Astrocyte of the spinal cord (primary cell): ENCODE data around the gene CLIP4.

Source experiments
- DNase-seq: peaks from one replicate; pipeline ENCODE4 v3.0.0; 2011; ENCODE audit warnings: low read depth, low spot score
- H3K4me3 ChIP-seq: 2 replicates; pipeline ENCODE4 v1.5.1; 2011; ENCODE audit warnings: low read depth, mild to moderate bottlenecking, low read length, moderate library complexity
- in situ Hi-C: cut with HindIII; loops from 2 replicates; pipeline ENCODE4 v1.10.0; 2017; ENCODE audit warnings: low sequenced_read_pairs
- TF ChIP-seq, protein P1 (sequence below): IDR thresholded peaks from 2 replicates; pipeline ENCODE4 v1.5.1; 2012; ENCODE audit warnings: low read depth, mild to moderate bottlenecking, low read length, inconsistent platforms

The CLIP4 gene

DNA sequence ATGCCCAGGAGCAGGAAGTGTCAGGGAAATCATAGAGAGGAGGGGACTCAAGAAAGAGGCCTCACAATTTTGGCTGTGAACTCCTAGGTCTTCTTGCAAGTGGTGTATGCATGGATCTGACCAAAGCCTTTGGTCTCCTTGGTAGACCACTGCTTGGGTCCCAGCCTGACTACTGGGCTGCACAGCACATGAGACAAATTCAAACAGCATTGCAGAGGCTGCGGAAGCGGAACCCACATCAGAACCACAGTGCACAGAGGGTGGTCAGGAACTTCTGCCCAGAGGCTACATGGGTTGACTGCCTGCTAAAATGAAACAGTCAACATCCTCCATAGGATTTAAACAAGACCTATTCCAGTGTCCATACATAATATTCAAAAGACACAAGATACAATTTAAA, 39.4 kb downstream of the CLIP4 start:
- H3K4me3 ChIP-seq, result no peak overlapping the region
- no peak for DNase-seq
- in situ Hi-C loops, result no loop called here
- TF ChIP-seq, protein P1, sequence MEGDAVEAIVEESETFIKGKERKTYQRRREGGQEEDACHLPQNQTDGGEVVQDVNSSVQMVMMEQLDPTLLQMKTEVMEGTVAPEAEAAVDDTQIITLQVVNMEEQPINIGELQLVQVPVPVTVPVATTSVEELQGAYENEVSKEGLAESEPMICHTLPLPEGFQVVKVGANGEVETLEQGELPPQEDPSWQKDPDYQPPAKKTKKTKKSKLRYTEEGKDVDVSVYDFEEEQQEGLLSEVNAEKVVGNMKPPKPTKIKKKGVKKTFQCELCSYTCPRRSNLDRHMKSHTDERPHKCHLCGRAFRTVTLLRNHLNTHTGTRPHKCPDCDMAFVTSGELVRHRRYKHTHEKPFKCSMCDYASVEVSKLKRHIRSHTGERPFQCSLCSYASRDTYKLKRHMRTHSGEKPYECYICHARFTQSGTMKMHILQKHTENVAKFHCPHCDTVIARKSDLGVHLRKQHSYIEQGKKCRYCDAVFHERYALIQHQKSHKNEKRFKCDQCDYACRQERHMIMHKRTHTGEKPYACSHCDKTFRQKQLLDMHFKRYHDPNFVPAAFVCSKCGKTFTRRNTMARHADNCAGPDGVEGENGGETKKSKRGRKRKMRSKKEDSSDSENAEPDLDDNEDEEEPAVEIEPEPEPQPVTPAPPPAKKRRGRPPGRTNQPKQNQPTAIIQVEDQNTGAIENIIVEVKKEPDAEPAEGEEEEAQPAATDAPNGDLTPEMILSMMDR, result no peak

DNA sequence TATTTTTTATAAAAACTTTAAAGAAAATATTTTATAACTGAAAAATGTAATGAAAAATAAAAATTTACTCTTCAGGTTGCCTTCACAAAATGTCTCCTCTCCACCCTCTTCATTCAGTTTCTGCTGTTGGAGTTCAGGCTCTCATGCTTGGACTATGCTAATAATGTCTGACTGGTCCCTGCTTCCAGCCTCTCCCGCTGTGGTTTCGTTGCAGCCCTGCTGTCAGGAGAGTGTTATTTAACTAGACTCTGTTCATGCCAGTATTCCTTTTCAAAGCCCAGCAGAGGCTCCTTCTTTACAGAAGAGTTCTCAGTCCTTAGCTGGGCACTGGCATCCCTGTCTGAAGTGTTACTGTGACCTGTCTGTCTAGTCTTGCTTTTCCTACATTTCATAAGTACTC, 40.4 kb downstream of the CLIP4 start:
- in situ Hi-C loops, result no loop called here
- peak; percentile 44 for DNase-seq
- TF ChIP-seq, protein P1, result no peak
- H3K4me3 ChIP-seq, result no peak overlapping the region

DNA sequence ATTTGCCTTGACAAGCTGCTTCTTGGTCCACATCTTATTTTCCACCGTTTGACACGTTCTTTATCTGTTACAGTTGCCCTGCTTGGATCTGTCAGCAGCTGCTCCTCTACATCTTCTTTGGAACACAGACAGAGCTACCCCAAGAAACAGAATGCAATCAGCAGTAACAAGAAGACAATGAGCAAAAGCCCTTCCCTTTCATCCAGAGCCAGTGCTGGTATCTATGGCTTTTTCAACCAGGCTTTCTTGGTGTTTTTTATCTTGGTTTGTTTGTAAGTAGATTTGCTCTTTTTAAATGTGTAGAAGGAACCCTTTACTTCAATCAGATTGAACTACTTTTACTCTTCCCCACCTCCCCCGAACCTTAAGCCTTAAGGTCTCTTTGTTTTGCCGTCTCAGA, 41.9 kb downstream of the CLIP4 start:
- DNase-seq, result no peak
- TF ChIP-seq, protein P1, result no peak
- no peak overlapping the region for H3K4me3 ChIP-seq
- in situ Hi-C loops, result no loop called here

DNA sequence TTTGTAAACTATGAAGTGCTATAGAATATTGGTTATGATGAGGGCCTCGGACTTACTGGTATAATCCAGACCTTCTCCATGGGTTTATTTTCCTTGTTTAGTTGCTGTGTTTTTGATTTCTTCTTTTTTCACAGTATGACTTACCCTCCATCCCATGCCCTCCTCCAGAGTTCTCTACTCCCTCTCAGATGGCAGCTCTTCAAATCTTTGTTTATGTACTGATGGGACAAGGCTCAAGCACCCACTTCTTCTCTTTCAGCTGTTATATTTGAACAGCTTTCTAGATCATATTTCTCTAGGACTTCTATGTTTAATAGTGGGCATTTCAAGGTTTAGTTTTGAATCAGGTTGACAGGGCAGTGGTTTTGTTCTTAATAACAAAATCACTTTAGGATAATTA, 43.9 kb downstream of the CLIP4 start:
- in situ Hi-C loops, result no loop called here
- TF ChIP-seq, protein P1, result no peak
- no peak for DNase-seq
- H3K4me3 ChIP-seq, result no peak overlapping the region

DNA sequence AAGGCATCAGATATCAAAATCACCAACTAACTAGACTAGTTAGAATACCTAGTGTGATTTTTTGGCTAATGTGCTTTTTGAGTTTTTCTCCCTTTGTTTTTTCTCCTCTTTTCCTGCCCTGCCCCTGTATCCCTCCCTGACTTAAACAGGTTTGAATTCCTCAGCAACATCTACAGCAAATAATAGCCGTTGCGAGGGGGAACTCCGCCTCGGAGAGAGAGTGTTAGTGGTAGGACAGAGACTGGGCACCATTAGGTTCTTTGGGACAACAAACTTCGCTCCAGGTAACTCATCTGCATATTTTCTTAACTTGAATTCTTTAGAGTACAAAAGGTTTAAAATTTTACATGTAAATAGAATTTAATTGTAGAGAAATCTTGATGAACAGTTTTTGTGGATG, 45.0 kb downstream of the CLIP4 start:
- in situ Hi-C loops, result no loop called here
- TF ChIP-seq, protein P1, result no peak
- no peak for DNase-seq
- no peak overlapping the region for H3K4me3 ChIP-seq

DNA sequence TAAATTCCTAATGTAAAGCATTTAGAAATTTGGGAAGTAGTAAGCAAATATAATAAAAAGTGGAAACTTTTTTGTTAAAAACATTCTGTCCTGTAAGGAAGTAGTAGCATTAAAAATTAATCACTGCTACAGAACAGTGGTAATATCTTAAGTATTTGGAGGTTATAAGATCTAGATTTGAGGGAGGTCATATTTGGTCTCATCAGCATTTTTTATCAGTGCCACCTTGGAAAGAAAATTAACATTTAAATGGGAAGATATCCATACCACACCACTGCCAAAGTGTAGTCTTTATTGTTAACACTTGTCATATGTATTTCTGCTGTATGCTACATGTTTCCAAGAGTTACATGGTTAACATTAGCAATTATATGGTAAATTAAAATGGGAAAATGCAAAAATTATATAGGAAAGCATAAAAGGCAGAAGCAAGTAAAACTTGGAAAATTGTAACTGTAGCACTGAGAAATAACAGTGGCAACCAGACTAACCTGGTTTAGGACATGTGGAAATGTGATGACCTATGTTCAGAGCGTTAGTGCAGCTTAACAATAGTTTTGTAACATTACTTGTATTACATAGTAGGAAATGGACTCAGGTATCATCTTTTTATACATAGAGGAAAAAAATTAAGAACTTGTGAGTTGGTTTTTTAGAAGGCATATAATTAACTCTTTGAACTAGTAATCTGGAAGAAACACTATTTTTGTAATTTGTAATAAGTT, 47.2 kb downstream of the CLIP4 start:
- TF ChIP-seq, protein P1, result no peak
- in situ Hi-C loops, result no loop called here
- no peak for DNase-seq
- H3K4me3 ChIP-seq, result no peak overlapping the region
